HG03039 (cell line): ENCODE data around the gene MINDY3.
"Not testable (repeated sequence)": the region's sequence is repeated elsewhere in the genome, so short reads cannot be mapped to it uniquely, and the experiment has no call there.

Experiments
- ATAC-seq: cut with Tn5 transposase; IDR thresholded peaks from one replicate; pipeline ENCODE4 v1.9.1; 2021; ENCODE audit warnings: mild to moderate bottlenecking, moderate library complexity; ENCODE audit not compliant: unreplicated experiment

The MINDY3 gene

GRCh38 chr10:15781381-15781960 lies 78.8 kb downstream of the MINDY3 start:
- ATAC-seq: no peak

- no peak for ATAC-seq
Measured at GRCh38 chr10:15780353-15781135, 79.8 kb downstream of the MINDY3 start.

GRCh38 chr10:15775513-15775912 lies 84.8 kb downstream of the MINDY3 start:
- ATAC-seq: no peak

- ATAC-seq: not testable (repeated sequence)
Measured at GRCh38 chr10:15774534-15774933, 85.8 kb downstream of the MINDY3 start.

GRCh38 chr10:15764892-15765454 lies 95.3 kb downstream of the MINDY3 start:
- no peak for ATAC-seq

- ATAC-seq: no peak
Measured at GRCh38 chr10:15763006-15763405, 97.3 kb downstream of the MINDY3 start.

GRCh38 chr10:15762239-15762638 lies 98.1 kb downstream of the MINDY3 start:
- not testable (repeated sequence) for ATAC-seq

- not testable (repeated sequence) for ATAC-seq
Measured at GRCh38 chr10:15761224-15761623, 99.1 kb downstream of the MINDY3 start.

- ATAC-seq: no peak
Measured at GRCh38 chr10:15760681-15761080, 99.6 kb downstream of the MINDY3 start.

GRCh38 chr10:15759265-15759664 lies 101.0 kb downstream of the MINDY3 start:
- ATAC-seq: no peak

GRCh38 chr10:15758618-15759017 lies 101.7 kb downstream of the MINDY3 start:
- no peak for ATAC-seq

- ATAC-seq: no peak
Measured at GRCh38 chr10:15754937-15755336, 105.4 kb downstream of the MINDY3 start.

- no peak for ATAC-seq
Measured at GRCh38 chr10:15751046-15751445, 109.3 kb downstream of the MINDY3 start.

- no peak for ATAC-seq
Measured at GRCh38 chr10:15748126-15748525, 112.2 kb downstream of the MINDY3 start.

- no peak for ATAC-seq
Measured at GRCh38 chr10:15747632-15748031, 112.7 kb downstream of the MINDY3 start.

GRCh38 chr10:15745751-15746150 lies 114.6 kb downstream of the MINDY3 start:
- no peak for ATAC-seq

GRCh38 chr10:15744217-15744865 lies 116.0 kb downstream of the MINDY3 start:
- no peak for ATAC-seq

- no peak for ATAC-seq
Measured at GRCh38 chr10:15743443-15743842, 116.9 kb downstream of the MINDY3 start.

- ATAC-seq: no peak
Measured at GRCh38 chr10:15742836-15743235, 117.5 kb downstream of the MINDY3 start.

- ATAC-seq: no peak
Measured at GRCh38 chr10:15742102-15742501, 118.2 kb downstream of the MINDY3 start.

GRCh38 chr10:15741581-15741980 lies 118.7 kb downstream of the MINDY3 start:
- ATAC-seq: no peak

- ATAC-seq: no peak
Measured at GRCh38 chr10:15740261-15740660, 120.0 kb downstream of the MINDY3 start.
